ENCODE data around the gene MNX1.

GRCh38 chr7:157041004-157041403 is 30.5 kb upstream of the MNX1 start:
- TF ChIP-seq POLR2AphosphoS5 (IDR thresholded peaks at IDR 0.05) (no peak), CTCF (IDR thresholded peaks at IDR 0.05) (no peak), POLR2A (IDR thresholded peaks at IDR 0.05) (no peak), EP300 (IDR thresholded peaks at IDR 0.05) (no peak)
